Nephron progenitor cell (in vitro differentiated cells): ENCODE measurements around the gene RASSF7.

Experiments
- DNase-seq: peaks from one replicate; pipeline ENCODE4 v3.0.0; 2021
- H3K27ac Mint-ChIP-seq: 2 replicates; pipeline ENCODE4 v1.8.0; 2021; ENCODE audit warnings: mild to moderate bottlenecking, moderate library complexity, mixed read lengths
- H3K27me3 Mint-ChIP-seq: 2 replicates; pipeline ENCODE4 v1.8.0; 2021; ENCODE audit warnings: mild to moderate bottlenecking, low read depth, mixed read lengths; ENCODE audit not compliant: poor library complexity
- H3K36me3 Mint-ChIP-seq: 2 replicates; pipeline ENCODE4 v1.8.0; 2021; ENCODE audit warnings: low read depth, mixed read lengths
- H3K4me1 Mint-ChIP-seq: 2 replicates; pipeline ENCODE4 v1.8.0; 2021; ENCODE audit warnings: mixed read lengths
- H3K4me3 Mint-ChIP-seq: 2 replicates; pipeline ENCODE4 v1.8.0; 2021; ENCODE audit warnings: mild to moderate bottlenecking, moderate library complexity, mixed read lengths
- H3K9me3 Mint-ChIP-seq: 2 replicates; pipeline ENCODE4 v1.8.0; 2021; ENCODE audit warnings: mild to moderate bottlenecking, moderate library complexity, mixed read lengths
- CTCF ChIP-seq: fragments of 200-600 bp; sonication (generic); IDR thresholded peaks from 2 replicates; pipeline ENCODE4 v1.5.0; 2021; ENCODE audit warnings: antibody characterized with exemption

The RASSF7 gene

GRCh38 chr11:550746-551085 is 10.1 kb upstream of the RASSF7 start:
- no peak for TF ChIP-seq CTCF
- no peaks in the 10 kb centered on the region for H3K9me3 Mint-ChIP-seq
- H3K36me3 Mint-ChIP-seq = no peaks in the 10 kb centered on the region
- H3K4me3 Mint-ChIP-seq = no peak overlapping the region
- H3K27ac Mint-ChIP-seq = no peak overlapping the region
- H3K4me1 Mint-ChIP-seq = peaks cover 7% of the 10 kb centered on the region
- H3K27me3 Mint-ChIP-seq = peaks cover 9% of the 10 kb centered on the region
- DNase-seq = no peak

- Mint-ChIP-seq H3K27ac (no peak overlapping the region), H3K4me1 (peaks cover 7% of the 10 kb centered on the region), H3K27me3 (peaks cover 13% of the 10 kb centered on the region), H3K4me3 (no peak overlapping the region), H3K36me3 (no peaks in the 10 kb centered on the region), H3K9me3 (no peaks in the 10 kb centered on the region)
- DNase-seq = no peak
- no peak for TF ChIP-seq CTCF
Measured at GRCh38 chr11:551131-551530, 9.6 kb upstream of the RASSF7 start.

- no peak overlapping the region for H3K27ac Mint-ChIP-seq
Measured at GRCh38 chr11:551596-551995, 9.2 kb upstream of the RASSF7 start.

GRCh38 chr11:553083-553987 is 7.4 kb upstream of the RASSF7 start:
- DNase-seq = peak; percentile 43

More at GRCh38 chr11:551596-551995, 9.2 kb upstream of the RASSF7 start:
- Mint-ChIP-seq H3K36me3 (no peaks in the 10 kb centered on the region), H3K4me1 (peaks cover 7% of the 10 kb centered on the region), H3K4me3 (no peak overlapping the region), H3K9me3 (no peaks in the 10 kb centered on the region), H3K27me3 (peaks cover 17% of the 10 kb centered on the region)
- DNase-seq = no peak
- TF ChIP-seq CTCF = no peak

GRCh38 chr11:553988-554340 is 6.8 kb upstream of the RASSF7 start:
- no peak for TF ChIP-seq CTCF
- peaks cover 12% of the 10 kb centered on the region for H3K4me1 Mint-ChIP-seq
- peaks cover 38% of the 10 kb centered on the region for H3K27me3 Mint-ChIP-seq
- no peak for DNase-seq
- H3K9me3 Mint-ChIP-seq = no peaks in the 10 kb centered on the region
- no peaks in the 10 kb centered on the region for H3K36me3 Mint-ChIP-seq
- H3K4me3 Mint-ChIP-seq = no peak overlapping the region
- H3K27ac Mint-ChIP-seq = no peak overlapping the region

More at GRCh38 chr11:553083-553987, 7.4 kb upstream of the RASSF7 start:
- no peak for TF ChIP-seq CTCF
- Mint-ChIP-seq H3K27ac (no peak overlapping the region), H3K4me3 (no peak overlapping the region), H3K9me3 (no peaks in the 10 kb centered on the region), H3K4me1 (peaks cover 12% of the 10 kb centered on the region), H3K36me3 (no peaks in the 10 kb centered on the region), H3K27me3 (peaks cover 32% of the 10 kb centered on the region)
